Measurements from ENCODE around the gene CYP1B1. TPM values are rescaled to one million over a fixed set of nuclear protein-coding genes. Genes with fewer than 3 reads are reported as not detected.
A peak's percentile ranks its signal among the peaks of the same experiment; 100 is the strongest.

The CYP1B1 gene
- total RNA-seq, 6 experiments from 2014 or later, result 0.17 TPM; not detected in 5

DNA sequence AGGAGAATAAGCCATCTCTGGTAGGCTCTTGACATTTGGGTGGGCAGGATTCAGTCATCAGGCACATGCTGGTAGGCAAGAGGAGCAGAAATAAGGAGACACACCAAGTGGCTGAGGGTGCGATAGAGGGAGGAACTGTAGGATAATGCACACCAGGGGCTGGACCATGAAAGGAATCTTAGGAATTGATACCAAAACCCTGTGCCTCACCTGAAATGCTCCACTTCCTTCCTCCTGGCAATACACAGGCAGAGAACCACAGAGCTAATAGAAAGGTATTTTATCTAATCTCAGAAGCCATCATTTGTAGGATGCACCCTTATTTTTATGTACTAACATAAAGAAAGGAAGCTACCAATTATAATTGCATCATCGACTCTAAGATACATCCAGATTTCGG is 4.4 kb upstream of the CYP1B1 start:
- no peaks in the 10 kb centered on the region for H3K9me3 Mint-ChIP-seq
- no peak overlapping the region for H3K27ac Mint-ChIP-seq
- no peaks in the 10 kb centered on the region for H3K36me3 Mint-ChIP-seq (ENCODE audit: low read depth)
- TF ChIP-seq, protein P1, sequence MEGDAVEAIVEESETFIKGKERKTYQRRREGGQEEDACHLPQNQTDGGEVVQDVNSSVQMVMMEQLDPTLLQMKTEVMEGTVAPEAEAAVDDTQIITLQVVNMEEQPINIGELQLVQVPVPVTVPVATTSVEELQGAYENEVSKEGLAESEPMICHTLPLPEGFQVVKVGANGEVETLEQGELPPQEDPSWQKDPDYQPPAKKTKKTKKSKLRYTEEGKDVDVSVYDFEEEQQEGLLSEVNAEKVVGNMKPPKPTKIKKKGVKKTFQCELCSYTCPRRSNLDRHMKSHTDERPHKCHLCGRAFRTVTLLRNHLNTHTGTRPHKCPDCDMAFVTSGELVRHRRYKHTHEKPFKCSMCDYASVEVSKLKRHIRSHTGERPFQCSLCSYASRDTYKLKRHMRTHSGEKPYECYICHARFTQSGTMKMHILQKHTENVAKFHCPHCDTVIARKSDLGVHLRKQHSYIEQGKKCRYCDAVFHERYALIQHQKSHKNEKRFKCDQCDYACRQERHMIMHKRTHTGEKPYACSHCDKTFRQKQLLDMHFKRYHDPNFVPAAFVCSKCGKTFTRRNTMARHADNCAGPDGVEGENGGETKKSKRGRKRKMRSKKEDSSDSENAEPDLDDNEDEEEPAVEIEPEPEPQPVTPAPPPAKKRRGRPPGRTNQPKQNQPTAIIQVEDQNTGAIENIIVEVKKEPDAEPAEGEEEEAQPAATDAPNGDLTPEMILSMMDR (IDR thresholded peaks at IDR 0.05), result no peak
- no peaks in the 10 kb centered on the region for H3K4me1 Mint-ChIP-seq (ENCODE audit: low read depth)
- H3K4me3 Mint-ChIP-seq, result no peak overlapping the region
- DNase-seq, result no peak
- peaks cover 34% of the 10 kb centered on the region for H3K27me3 Mint-ChIP-seq (ENCODE audit: insufficient read depth)

DNA sequence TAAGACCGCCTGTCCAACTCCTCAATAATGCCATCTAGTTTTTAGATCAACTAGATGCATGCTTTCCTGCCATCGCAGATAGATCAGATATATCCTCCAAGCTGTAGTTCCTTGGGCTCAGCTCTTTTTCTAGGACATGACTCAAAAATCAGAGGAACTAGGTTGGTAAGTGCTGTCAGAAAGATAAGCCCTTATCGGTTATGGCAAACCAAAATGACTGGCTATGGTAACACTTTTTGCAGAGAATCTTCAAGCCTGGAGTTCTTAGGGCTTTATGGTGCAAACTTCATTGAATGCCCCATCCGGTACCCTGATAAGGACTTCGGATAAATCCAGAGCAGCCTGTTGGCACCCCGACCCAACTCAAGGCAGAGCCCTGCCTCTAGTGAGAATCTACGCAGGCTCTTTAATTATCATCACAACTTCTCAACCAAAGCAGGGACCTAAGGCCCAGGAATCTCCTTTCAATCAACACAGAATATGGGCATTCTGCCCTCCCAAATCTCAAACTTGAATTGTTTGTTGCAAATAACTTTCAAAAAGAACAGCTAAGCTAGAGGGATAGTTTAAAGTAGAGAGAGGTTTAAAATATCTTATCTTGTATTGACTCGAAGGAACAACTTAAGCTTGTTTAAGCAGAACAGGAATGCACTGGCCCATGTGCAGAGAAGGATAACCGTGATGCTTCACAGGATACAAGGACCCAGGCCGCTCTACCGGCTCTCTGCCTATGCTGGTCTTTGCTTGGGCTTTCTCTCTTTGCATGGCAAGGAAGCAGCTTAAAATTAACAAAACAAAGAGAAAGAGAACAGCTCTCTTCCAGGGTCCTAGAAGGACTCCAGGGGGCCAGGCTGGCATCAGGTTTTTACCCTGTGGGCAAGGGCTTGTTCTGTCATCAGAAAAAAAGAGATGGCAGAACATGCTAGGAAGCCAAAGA is 3.4 kb upstream of the CYP1B1 start:
- no peaks in the 10 kb centered on the region for H3K4me1 Mint-ChIP-seq (ENCODE audit: low read depth)
- no peak for DNase-seq
- H3K36me3 Mint-ChIP-seq (ENCODE audit: low read depth), result no peaks in the 10 kb centered on the region
- TF ChIP-seq, protein P1 (IDR thresholded peaks at IDR 0.05), result no peak
- no peaks in the 10 kb centered on the region for H3K9me3 Mint-ChIP-seq
- H3K4me3 Mint-ChIP-seq, result no peak overlapping the region
- H3K27me3 Mint-ChIP-seq (ENCODE audit: insufficient read depth), result peaks cover 27% of the 10 kb centered on the region
- no peak overlapping the region for H3K27ac Mint-ChIP-seq

DNA sequence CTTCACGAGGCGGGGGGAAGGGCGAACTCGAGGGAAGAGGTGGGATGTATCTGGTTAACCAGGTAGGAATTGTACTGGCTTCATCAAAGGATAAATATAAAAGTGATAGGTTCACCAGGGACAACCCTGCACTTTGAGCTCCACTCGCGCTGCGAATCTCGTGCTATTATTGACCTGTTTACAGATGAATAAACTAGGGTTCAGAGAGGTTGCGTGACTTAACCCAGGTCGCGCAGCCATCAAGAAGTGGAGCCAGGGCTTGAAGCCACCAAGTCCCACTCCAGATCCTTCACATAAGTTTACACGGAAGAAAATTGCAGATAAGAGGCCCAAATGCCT is 1.4 kb upstream of the CYP1B1 start:
- Mint-ChIP-seq H3K9me3 (no peaks in the 10 kb centered on the region), H3K4me3 (peak overlapping the region; percentile 39; the same call in 1 of the 2 replicates), H3K27me3 (ENCODE audit: insufficient read depth) (peaks cover 31% of the 10 kb centered on the region), H3K4me1 (ENCODE audit: low read depth) (no peaks in the 10 kb centered on the region), H3K27ac (no peak overlapping the region), H3K36me3 (ENCODE audit: low read depth) (no peaks in the 10 kb centered on the region)
- no peak for DNase-seq
- TF ChIP-seq, protein P1 (IDR thresholded peaks at IDR 0.05), result no peak

DNA sequence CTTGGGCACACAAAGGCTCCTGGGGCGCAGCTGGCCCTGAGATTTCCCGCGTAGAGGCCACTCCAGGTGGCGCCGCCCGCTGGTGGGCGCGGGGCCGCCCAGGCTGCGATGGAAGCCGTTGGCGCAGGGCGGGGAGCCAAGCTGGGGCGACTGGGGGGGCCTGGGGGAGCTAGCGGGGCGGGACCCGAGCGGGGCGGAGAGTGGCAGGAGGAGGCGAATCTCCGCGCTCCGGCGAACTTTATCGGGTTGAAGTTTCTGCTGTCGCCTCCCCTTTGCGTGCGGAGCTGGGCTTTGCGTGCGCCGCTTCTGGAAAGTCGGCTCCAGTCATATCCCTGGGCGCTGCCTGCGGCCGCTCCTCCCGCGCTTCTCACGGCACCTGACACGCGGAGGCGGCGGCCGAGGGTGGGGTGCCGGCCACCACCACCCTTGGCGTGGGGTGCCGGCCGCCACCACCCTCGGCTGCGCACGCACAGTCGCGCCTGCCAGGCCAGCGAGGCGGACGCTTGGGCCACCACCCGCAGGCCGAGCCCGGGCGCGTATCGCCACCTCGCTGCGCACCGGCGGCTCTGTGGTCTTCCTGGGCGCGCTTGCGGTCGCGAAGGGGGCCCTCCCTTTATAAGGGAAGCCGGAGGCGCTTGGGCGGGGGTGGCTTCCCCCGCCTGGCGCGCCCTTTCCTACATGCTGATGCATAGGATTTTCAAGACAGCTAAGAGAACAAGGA is 919 bp upstream of the CYP1B1 start:
- H3K4me3 Mint-ChIP-seq, result peak overlapping the region; percentile 80
- TF ChIP-seq, protein P1 (IDR thresholded peaks at IDR 0.05), result peak; percentile 60
- H3K4me1 Mint-ChIP-seq (ENCODE audit: low read depth), result no peaks in the 10 kb centered on the region
- H3K36me3 Mint-ChIP-seq (ENCODE audit: low read depth), result no peaks in the 10 kb centered on the region
- H3K9me3 Mint-ChIP-seq, result no peaks in the 10 kb centered on the region
- peak overlapping the region; percentile 31; the same call in 1 of the 2 replicates for H3K27ac Mint-ChIP-seq
- peak; percentile 56 for DNase-seq
- H3K27me3 Mint-ChIP-seq (ENCODE audit: insufficient read depth), result peaks cover 31% of the 10 kb centered on the region

DNA sequence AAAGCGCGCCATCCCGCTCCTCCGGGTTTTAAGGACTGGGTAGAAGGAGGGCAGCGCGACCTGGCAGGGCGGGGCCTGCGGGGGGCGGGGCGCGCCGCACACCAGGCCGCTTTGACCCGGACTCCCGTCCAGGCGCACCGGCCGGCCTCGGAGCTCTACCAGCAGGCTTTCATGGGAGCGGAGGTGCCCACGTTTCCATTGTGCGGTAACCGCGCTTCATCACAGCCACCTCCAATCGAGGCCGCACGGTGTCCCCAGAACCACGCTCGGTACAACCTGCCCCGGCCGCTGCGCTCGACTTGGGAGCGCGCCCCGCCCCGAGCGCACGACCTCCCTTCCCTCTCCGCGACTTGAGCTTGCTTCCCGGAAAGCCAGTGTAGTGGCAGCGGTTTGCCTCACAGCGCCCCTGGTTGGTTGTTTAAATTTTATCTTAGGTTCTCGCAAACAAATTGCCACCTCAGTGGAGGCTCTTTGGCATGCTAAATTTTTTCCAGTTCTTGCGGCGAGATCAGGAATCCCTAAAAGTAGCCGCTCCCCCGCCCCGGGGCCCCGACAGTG is 280 bp upstream of the CYP1B1 start:
- Mint-ChIP-seq H3K27ac (peak overlapping the region; percentile 31; the same call in 1 of the 2 replicates), H3K4me3 (peak overlapping the region; percentile 80), H3K9me3 (no peaks in the 10 kb centered on the region), H3K27me3 (ENCODE audit: insufficient read depth) (peaks cover 28% of the 10 kb centered on the region), H3K4me1 (ENCODE audit: low read depth) (no peaks in the 10 kb centered on the region), H3K36me3 (ENCODE audit: low read depth) (no peaks in the 10 kb centered on the region)
- peak; percentile 25 for DNase-seq
- TF ChIP-seq, protein P1 (IDR thresholded peaks at IDR 0.05), result no peak; the same call in 1 of the 2 replicates
